GM18858 (cell line): Measurements from ENCODE around the gene GAB1.

Source experiments
- ATAC-seq: cut with Tn5 transposase; IDR thresholded peaks from one replicate; pipeline ENCODE4 v1.9.1; 2021; ENCODE audit not compliant: unreplicated experiment

Gene GAB1

DNA sequence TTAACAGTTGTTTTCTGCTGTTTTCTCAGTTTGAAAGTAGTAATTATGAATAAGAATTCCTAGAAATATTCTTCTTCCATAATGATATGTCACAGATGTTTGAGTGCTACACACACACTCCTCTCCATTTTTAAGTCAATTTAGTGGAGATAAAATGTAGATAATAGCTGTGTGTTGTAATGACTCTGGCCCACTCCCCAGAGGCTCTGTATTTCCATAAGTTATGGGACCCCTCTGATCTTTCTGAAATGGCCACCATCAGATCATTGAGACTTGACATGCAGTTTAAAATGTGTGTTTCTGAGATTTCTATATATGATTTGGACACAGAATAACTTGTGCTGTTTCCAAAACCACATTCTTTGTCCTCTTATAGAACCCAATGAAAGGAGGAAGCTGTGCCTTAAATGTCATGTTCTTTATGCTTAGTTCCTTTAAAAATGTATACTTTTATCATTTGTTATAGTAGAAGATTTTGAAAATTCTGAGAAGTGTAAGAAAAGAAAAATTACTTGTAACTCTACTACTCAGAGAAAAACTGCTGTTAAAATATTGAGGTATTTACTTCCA, 46.4 kb downstream of the GAB1 start:
- ATAC-seq, result no peak

DNA sequence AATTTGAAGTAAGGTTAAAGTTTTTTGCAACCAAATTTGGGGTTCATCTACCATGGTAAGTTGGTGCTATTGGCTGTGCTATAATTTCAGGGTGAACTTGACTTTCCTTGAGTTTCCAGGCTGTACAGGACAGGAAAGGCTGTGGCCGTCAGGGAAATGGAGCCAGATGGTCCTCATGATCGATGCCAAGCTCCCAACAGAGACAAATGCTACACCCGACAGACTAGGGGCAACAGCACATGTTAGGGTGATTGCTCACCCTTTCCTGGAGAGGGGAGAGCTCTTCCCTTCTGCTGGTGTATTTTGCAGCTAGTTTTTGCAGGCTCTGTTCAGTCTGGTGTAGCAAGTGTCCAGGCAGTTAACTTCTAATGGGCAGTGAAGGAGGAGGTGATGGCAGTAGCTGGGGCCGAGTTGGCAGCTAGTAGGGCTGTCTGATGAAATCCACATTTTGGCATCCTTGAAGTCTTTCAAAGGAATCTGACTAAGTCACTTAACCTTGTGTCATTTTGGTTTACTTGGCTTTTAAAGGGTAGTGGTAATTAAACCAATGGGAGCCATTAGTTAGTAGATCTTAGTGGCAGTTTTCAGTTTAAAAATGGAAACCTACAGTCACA, 47.8 kb downstream of the GAB1 start:
- no peak for ATAC-seq

DNA sequence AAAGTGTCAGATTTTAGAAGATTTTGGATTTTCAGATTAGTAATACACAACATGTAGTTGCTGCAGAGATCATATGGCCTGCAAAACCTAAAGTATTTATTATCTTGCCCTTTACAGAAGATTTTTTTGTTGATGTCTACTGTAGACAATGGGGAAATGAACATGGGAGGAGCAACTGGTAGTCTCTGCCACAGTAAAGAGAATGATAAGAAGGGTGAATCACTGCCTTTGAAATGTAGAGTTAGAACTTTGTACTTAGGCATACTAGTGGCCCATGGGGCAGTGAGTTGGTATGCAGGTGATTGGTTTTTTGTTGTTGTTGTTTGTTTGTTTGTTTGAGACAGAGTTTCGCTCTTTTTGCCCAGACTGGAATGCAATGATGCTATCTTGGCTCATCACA, 50.1 kb downstream of the GAB1 start:
- ATAC-seq, result no peak

DNA sequence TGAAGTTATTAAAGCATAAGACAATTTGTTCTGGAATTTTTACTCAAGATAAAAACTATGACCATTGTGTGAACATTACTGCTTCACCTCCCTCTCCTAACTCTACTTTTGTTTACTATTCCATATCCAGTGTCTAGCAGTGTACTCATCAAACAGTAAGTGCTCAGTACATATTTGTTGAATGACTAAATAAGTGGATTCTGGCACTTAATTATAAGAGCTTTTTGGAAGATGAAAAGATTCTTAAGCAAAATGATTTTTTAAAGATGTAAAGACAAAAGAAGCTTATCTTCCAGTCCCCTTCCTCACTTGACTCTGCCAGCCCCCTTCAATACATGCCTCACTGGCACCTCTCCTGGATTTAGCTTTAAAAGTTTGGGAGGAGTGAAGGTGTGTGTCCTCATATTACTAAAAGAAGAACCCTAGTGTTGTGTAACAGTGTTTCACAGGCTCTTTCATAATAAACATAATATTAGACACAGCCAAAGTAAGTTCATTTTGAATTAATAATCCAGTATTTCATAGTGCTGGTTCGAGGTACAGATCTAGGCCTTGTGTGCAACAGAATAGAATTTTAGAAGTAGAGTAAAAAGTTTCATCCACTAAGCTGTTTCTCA, 53.0 kb downstream of the GAB1 start:
- ATAC-seq, result no peak

DNA sequence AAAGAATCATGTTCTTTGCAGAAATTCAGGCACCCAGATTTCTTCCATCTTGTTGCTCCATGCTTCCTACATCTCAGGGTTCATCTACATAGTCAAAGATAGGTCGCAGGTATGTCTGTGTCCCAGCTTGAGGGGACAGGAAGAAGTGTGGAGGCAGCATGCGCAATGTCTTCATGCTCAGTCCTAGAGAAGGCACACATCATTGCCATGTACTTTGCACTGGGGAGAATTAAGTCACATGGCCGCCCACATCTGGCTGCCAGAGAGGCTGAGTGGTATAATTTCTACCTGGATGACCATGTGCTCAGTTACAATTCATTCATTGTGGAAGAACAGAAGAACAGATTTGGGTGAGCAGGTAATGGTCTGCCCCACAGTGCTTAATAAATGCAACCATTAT, 54.1 kb downstream of the GAB1 start:
- ATAC-seq, result no peak

DNA sequence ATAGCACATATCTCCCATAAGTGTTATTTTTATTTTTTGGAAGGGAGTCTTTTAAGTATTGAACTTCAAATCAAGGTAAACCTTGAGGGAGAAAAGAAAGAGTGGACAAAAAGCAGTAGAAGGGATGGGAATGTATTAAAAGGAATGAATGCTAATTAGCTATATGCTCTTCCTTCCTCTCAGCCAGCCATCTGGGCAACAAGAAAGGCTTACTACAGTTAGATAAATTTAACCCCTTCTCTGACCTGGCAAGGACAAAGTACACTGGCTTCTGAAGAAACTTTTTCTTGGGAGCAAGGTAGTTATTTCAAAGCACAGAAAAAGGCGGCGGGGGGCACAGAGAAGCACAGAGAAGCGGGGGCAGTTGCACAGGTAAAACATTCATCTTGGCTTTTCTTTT, 54.6 kb downstream of the GAB1 start:
- no peak for ATAC-seq

DNA sequence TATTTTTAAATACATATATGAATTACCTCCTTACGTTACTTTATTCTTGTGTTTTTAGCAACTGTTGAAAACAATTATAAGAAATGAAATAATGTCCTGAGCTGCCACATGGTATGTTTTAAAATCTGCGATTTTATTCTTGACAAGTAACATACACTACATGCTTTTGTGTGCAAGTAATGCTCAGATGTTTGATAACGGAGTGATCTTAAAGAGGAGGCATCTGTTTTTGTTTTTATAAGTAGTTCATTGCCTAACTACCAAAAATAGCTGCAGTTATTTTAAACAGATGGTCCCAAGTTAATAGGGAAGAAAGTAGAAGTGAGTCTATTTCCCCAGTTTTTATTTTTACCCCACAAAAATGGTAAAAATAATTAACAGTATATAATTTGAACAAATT, 55.2 kb downstream of the GAB1 start:
- ATAC-seq, result no peak

DNA sequence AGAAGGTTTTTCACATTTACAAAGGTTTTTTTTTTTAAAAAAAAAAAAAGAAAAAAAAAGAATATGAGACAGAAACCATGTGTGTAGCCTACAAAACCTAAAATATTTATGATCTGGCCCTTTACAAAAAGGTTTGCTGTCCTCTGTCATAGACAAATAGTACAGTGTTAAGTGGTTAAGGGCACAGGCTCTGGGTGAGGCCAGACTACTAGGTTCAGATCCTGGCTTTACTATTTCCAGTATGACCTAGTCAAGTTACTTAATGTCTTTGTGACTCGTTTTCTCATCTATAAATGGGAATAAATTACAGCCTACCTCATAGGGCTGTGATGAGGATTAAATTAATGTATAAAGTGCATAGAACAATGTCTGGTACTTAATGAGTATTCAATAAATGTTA, 56.5 kb downstream of the GAB1 start:
- no peak for ATAC-seq

DNA sequence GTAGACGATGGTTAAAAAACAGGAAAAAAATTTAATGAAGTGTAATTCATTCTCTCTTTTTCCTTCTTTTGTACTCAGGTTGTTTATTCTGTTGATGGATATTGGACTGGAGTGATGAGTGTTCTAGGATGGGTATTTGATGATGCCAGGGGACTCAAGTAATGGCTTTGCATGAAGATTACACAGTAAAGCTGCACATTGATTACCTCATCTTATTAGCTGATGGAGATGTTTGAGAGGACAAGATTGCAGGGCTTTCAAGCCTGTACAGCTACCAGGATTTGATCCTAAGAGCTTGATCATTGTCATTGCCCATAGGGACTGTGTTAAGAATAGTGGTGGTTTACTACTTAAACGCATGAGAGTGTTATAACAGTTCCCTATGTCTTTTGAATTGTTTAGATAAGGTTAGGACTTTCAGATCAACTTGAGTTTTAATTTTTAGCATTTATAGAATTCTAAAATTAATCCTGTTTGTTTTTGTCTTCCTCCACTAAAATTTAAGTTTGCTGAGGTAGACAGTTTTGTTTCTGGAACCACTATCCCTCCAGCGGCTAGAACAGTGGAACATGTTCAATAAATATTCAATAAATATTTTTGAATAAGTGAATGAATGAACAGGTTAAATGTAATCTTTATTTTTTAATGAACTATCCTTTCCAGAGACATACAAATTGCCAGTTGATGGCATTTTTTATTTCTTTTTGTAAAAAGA, 58.2 kb downstream of the GAB1 start:
- no peak for ATAC-seq

DNA sequence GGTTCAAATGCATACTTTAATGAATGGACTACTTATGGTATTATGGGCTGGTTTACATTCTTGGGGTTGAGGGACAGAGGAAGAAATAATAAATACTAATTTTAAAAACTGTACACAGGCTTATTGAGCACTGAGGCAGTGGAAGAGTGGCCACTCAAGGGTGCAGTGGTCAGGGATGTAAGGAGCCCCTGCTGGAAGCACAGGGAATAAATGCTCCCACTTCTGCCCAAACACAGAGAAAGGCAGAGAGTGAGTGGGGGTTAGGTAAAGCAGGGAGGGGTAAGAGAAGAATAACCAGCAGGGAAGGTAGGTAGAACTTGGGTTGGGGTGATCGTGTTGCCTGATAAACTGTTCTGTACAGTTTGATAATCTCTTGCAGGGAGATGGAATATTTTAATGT, 60.0 kb downstream of the GAB1 start:
- ATAC-seq, result no peak

DNA sequence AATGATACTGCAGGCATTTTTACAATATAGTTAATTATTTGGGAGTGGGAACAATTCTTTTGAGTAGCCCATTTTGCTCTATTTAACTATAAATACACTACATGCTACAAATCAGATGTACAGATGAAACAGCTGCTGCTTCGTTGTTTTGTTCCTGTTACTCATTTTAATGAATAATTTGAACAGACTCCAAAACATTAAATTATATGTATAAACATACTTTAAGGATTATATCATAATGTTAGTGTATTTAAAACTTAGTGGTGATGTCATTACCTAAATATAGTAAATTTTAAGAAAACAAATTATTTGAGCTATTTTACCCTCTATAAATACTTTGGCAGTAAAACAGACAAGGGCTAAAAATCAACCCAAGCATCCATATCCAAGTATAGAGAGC, 60.7 kb downstream of the GAB1 start:
- ATAC-seq, result no peak

DNA sequence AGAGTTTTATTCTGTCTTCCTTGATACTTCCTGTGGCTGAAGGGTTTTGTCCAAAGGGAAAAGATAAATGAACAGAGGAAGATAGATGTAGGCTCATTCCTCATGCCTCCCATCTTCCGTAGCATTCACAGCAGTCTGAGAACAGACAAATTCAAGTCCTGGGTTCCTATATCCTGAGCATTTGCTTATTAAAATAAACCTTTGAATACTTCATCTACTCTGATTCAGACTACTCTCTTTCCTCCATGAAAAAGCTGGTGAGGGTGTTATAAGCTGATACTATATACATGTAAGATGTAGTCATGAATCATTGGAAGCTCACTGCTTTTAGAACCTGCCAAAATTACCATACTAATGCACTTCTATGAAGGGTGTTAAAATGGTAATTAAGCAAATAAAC, 61.2 kb downstream of the GAB1 start:
- ATAC-seq, result no peak

DNA sequence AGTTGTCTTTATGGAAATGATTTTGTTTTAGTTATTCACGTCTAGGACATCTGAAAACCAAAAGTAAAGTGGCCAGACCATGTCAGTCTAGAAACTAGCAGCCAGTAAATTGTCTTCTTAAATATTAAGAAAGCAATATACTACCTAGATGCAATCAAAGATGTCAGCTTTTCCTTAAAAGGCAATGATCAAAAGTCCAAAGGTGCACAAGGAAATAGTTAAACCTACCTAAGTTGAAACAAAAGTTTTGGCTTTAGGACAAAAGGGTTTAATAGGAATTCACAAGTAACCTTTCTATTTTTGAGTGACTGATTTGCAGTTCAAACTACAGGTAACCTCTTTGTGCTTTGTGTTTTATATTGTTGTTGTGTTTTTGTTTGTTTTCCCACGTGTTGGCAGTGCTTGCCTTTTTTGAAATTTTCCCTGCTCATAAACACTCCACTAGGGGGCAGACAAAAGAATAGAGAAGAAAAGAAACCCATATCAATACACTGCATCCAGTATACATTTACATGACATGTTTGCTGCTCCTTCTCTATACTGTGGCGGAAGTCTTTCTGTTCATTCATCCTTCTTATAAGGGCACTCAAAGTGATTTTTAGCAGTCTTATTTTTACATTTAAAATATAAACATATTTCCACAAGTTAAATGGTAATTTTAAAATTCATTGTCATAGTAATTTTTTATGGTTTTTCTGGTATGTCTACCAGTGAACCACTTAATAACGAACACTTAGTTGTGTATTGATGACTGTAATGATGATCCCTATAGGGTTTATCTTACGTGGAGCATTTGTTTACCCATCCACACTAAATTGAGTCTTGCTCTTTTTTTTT, 62.7 kb downstream of the GAB1 start:
- no peak for ATAC-seq

DNA sequence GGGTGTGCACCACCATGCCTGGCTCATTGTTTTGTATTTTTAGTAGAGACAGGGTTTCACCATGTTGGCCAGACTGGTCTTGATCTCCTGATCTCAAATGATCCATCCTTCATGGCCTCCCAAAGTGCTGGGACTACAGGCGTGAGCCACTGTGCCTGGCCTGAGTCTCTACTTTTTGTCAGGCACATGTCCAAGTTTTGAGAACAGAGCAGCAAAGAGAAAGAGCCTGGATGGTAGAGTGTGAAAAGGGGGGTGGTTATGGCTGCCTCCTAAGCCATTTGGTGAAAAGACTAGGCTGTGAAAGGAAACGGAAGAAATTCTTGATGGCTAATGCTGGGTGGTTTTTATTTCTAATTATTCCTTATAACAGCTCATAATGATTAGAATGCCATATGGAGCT, 63.4 kb downstream of the GAB1 start:
- ATAC-seq, result no peak

DNA sequence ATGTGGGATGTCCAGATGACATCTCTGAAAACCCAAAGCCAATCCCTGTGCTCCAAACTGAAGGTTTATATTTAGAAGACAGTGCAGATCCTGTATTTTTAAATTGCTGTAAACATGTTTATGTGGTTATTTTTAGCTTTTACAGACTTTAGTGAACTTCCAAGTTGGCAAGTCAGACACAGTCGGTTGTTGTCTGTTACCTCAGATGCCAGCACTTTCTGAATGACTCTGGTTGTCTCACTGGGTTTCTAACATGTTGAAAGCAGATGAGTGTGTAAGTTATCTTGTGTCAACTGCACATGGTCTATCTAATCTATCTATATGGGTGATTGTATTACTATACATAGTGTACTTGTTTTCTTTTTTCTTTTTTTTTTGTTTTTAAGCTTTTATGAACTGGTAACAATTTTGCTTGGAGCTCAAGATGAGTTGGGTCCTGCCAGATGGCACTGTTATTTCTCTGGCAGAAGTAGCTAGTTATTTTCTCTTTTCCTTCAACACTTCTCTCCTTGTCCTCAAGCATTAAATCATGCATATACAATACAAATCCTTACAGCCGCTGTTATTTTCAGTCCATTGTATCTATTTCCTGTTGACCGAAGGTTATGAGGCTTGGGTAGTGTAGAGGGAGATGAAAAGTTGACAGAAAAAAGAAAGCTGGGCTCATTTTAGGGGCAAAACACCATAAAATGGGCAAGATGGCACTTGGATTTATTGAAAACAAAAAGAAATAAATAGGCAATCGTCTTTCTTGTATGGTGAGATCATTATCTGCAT, 66.3 kb downstream of the GAB1 start:
- ATAC-seq, result peak; percentile 23

DNA sequence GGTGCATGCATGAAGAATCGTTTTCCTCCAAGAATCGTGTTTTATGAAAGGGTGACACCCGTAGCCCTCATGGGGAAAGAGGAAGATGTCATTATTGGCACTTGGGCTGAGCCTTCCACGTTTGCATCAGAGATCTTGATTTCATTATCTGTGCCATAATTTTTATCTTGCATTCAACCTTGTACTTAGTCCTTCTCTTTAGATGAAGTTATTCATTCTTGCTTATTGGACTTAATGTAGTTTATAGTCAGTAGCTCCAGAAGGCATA, 66.8 kb downstream of the GAB1 start:
- ATAC-seq, result no peak

DNA sequence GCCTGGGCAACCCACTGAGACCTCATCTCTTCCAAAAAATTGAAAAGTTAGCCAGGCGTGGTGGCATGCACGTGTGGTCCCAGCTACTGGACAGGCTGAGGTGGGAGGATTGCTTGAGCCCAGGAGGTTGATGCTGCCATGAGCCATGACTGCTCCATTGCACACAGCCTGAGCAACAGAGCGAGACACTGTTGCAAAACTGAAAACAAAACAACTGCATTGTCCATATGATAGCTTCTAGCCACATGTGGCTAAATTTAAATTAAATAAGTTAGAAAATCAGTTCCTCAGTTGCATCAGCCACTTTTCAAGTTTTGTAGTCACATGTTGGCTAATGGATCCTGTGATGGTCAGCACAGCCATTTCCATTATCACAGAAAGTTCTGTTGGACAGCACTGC, 67.9 kb downstream of the GAB1 start:
- ATAC-seq, result peak; percentile 96

DNA sequence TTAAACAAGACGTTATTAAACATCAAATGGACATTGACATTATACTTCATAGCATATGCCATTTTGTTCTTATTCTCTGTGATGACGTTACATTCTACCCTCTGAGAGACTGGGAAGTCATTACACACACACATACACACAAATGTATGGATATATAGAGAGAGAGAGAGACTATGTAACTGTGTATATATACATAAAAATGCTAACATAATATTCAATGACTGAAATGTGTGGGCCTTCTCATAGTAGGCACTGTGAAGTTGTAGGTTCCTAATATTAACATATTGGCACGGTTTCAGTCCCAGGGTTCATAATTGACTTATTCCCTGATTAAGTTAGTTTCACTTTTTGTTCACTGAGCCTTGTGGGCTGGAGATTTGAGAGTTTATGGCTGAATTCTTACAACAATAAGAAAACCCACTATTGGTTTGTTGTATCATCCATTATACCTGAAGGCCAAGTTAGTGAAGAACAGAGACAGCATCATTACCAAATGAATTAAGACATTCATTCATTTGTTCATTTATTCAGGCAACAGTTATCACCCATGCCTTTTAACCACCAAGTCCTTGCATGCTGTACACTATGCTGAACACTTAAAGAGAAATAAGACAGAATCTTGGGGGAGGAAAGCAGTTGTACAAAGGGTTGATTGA, 68.5 kb downstream of the GAB1 start:
- ATAC-seq, result no peak

DNA sequence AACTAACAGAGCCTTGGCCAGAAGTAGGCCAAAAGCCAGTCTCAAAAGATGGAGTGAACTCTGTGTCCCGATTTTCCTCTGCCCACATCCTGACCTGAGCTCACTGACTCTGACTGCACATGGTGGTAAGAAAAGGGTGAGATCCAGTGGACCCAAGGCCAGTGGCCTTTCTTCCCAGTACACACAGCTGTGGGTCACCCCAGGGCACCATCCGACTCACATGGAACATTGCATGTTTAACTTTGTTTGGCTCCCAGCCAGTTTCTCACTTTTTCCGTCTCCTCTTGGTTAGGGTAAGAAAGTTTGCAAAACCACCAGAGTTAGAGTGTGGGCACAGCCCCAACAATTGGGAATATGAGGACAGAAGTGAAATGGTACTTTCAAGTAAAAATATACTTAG, 69.8 kb downstream of the GAB1 start:
- no peak for ATAC-seq

DNA sequence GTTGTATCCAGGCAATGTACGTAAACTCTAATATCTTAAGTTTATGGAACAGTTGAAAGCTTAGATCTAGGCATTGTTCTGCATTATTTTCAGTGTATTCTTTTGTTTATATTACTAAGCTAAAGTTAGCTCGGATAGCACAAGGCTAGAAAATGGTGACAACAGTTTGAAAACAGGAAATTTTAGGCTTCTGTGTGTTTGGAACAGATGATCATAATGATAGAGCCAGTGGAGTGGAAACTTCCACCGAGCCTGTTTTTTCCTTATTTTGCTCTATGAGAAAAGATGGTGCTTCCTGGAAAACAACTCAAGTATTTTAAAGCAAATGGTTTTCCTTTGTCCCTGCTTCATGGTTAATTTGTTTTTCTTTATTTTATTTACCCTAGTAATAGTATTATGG, 70.8 kb downstream of the GAB1 start:
- no peak for ATAC-seq
